GM19239 (cell line): Measurements from ENCODE around the gene TTLL5.

Experiments used
- DNase-seq: peaks from one replicate; pipeline ENCODE4 v3.0.0; 2011; ENCODE audit warnings: low spot score; ENCODE audit not compliant: insufficient read length
- FAIRE-seq: peaks from 2 replicates; lab custom pipeline; 2011; peaks lifted over from hg19 to GRCh38; lab: Jason Lieb, UNC

The TTLL5 gene

GRCh38 chr14:75999511-76000190 is 338.6 kb downstream of the TTLL5 start:
- DNase-seq (no peak), FAIRE-seq (no peak)

- FAIRE-seq = no peak
- DNase-seq = no peak
Observed at GRCh38 chr14:76002383-76002782, 341.3 kb downstream of the TTLL5 start.
